ENCODE data around the gene NSMCE1. TPM values are rescaled to one million over a fixed set of nuclear protein-coding genes. Genes with fewer than 3 reads are reported as not detected.

Gene NSMCE1, protein sequence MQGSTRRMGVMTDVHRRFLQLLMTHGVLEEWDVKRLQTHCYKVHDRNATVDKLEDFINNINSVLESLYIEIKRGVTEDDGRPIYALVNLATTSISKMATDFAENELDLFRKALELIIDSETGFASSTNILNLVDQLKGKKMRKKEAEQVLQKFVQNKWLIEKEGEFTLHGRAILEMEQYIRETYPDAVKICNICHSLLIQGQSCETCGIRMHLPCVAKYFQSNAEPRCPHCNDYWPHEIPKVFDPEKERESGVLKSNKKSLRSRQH
- 122 and 156 TPM in 2 replicates for total RNA-seq

DNA sequence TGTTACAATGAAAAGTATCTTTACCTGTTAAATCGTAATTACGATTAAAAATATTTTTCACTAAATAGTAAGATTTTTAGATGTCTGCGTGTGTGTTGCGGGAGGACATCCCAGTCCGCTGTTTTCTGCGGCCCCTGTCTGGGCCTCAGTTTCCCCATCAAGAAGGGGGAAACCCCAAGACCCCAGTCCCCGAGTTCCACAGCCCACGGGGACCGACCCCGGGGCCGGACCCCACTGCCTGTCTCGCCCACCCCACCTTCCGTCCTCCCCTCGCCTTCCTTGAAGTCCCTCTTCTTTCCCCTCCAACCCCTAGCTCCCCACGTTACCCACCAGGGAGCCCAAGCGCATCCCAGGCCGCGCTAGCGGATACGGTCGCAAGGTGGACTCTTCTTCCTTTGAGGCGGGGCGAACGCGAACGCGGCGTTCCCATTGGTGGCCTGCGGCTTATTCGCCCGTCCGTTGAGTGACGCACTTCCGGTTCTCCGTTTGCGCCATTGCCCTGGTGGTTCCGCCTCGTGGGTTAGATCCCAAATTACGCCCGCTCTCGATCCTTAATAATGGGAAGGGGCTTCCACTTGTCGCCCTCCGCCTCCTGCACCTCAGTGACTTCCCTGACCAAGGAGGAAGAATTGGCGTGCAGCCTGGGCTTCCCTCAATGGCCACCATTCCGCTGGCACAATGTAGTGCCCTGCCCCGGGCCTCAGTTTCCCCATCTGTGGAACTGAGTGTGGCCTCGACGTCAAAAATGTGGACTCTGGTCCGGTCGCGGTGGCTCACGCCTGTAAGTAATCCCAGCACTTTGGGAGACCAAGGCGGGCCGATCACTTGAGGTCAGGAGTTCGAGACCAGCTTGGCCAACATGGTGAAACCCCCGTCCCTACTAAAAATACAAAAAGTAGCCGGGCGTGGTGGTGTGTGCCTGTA lies at the start of gene NSMCE1:
Gene NSMCE1 (minus strand): TSS at position 397 of the 924 bp plus-strand sequence. CDS start 11,202 bp downstream, outside the sequence.

DNA sequence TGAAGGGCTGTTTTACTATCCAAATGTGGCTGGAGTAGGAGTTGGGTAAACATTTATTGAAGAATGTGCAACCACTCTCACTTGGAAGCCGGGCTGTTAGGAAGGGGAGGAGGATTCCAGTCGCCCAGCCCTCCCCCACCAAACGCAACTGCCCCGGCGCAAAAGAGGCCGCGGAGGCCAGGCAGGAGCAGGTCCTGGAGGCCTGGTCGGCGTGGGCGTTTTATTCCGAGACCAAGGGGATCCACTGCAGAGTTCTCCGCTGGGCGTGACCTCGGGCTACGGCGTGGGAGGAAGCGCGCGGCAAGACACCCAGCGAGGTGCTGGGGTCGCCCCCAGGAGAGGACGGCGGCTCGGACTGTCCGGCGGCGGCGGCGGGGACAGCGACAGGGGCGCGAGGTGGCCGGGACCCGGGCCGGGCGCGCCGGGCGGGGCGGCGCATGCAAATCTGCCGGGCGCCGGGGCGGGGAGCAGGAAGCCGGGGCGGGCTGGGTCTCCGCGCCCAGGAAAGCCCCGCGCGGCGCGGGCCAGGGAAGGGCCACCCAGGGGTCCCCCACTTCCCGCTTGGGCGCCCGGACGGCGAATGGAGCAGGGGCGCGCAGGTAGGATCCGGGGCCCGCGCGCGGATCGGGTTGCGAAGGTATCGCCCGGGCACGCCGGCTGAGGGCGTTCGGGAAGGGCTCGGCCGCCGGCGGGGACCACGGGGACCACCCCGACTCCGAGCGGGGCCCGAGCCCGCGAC lies 45.0 kb upstream of the NSMCE1 start, which contains the start of gene IL4R:
Gene IL4R (plus strand): TSS at position 553 of the 739 bp plus-strand sequence. CDS start 26,230 bp downstream, outside the sequence.

DNA sequence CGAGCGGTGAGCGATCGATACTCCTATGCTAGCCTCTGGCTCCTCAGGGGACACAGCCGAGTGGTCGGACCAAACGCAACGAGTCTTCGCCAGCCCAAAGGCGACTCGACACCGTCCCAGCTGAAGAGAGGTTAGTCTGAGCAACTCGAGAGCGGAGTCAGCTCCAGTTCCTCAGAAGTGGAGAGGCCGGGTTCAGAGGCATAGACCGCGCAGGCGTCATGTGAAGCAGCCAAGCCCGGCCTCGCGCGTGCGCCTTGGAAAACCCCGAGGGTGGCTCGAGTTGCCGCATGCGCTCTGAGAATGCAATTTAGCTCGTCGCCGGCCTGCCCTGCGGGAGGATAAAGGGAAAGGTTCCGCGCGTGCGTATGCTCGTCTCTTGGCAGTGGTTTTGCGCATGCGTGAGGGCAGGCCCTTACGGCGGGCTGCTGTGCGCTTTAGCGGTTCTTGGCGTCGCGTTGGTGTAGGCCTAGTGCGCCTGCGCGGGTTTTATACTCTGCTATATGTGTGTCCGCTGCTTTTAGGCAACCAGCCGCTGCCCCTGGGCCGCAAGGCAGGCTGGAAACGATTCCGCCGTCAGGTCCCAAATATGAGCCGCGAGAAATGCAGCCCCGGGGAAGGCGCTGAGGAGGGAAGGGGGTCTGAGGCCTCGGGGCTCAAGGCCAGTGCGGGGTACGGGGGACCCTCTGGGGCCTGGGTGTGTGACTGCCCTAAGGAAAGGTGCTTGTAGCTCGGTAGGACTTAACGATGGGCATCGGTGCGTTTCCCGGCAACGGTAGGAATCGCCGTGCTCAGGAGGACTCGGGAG lies 64.9 kb downstream of the NSMCE1 start, which contains the start of gene KDM8:
Gene KDM8 (plus strand): TSS at position 20 of the 805 bp plus-strand sequence. CDS start 6,598 bp downstream, outside the sequence.

Other genes with a start within 250 kb of the NSMCE1 start
- not detected in 2 replicates for gene C16orf82, start 201.8 kb downstream of the NSMCE1 start, total RNA-seq
- 1.4 and 3.1 TPM in 2 replicates for gene KDM8, start 65.2 kb downstream of the NSMCE1 start, total RNA-seq
- 27.9 and 39.1 TPM in 2 replicates for gene IL4R, start 45.2 kb upstream of the NSMCE1 start, total RNA-seq
- 0.28 and 1.2 TPM in 2 replicates for gene IL21R, start 133.4 kb upstream of the NSMCE1 start, total RNA-seq